ENCODE data around the gene DNAH14.

DNAH14 gene

GRCh38 chr1:225063722-225064121 is 134.2 kb downstream of the DNAH14 start:
- Histone ChIP-seq H3K27ac (ENCODE audit: low read depth, low read length) (no peak overlapping the region), H3K4me3 (ENCODE audit: low read depth, low read length) (no peak overlapping the region), H3K27me3 (ENCODE audit: control insufficient read depth, insufficient read depth, low read length) (no peaks in the 10 kb centered on the region), H3K36me3 (ENCODE audit: control insufficient read depth, insufficient read depth, low read length) (no peaks in the 10 kb centered on the region), H3K9me3 (ENCODE audit: control insufficient read depth, insufficient read depth, low read depth, low read length) (peaks cover 6% of the 10 kb centered on the region), H3K4me1 (ENCODE audit: control insufficient read depth, insufficient read depth, low read length) (no peaks in the 10 kb centered on the region), H3K9ac (ENCODE audit: low read length) (no peak overlapping the region)

- H3K36me3 ChIP-seq (ENCODE audit: control insufficient read depth, insufficient read depth, low read length): no peaks in the 10 kb centered on the region
- H3K9ac ChIP-seq (ENCODE audit: low read length): no peak overlapping the region
- no peak overlapping the region for H3K4me3 ChIP-seq (ENCODE audit: low read depth, low read length)
- H3K27me3 ChIP-seq (ENCODE audit: control insufficient read depth, insufficient read depth, low read length): no peaks in the 10 kb centered on the region
- H3K9me3 ChIP-seq (ENCODE audit: control insufficient read depth, insufficient read depth, low read depth, low read length): peaks cover 16% of the 10 kb centered on the region
- no peak overlapping the region for H3K27ac ChIP-seq (ENCODE audit: low read depth, low read length)
- no peaks in the 10 kb centered on the region for H3K4me1 ChIP-seq (ENCODE audit: control insufficient read depth, insufficient read depth, low read length)
Measured at GRCh38 chr1:225070972-225071371, 141.5 kb downstream of the DNAH14 start.

GRCh38 chr1:225097175-225097574 is 167.7 kb downstream of the DNAH14 start:
- H3K27me3 ChIP-seq (ENCODE audit: control insufficient read depth, insufficient read depth, low read length): no peaks in the 10 kb centered on the region
- no peak overlapping the region for H3K9ac ChIP-seq (ENCODE audit: low read length)
- H3K9me3 ChIP-seq (ENCODE audit: control insufficient read depth, insufficient read depth, low read depth, low read length): peaks cover 12% of the 10 kb centered on the region
- no peaks in the 10 kb centered on the region for H3K36me3 ChIP-seq (ENCODE audit: control insufficient read depth, insufficient read depth, low read length)
- H3K4me3 ChIP-seq (ENCODE audit: low read depth, low read length): no peak overlapping the region
- H3K27ac ChIP-seq (ENCODE audit: low read depth, low read length): no peak overlapping the region
- no peaks in the 10 kb centered on the region for H3K4me1 ChIP-seq (ENCODE audit: control insufficient read depth, insufficient read depth, low read length)

GRCh38 chr1:225111000-225111399 is 181.5 kb downstream of the DNAH14 start:
- Histone ChIP-seq H3K9ac (ENCODE audit: low read length) (no peak overlapping the region), H3K36me3 (ENCODE audit: control insufficient read depth, insufficient read depth, low read length) (no peaks in the 10 kb centered on the region), H3K4me3 (ENCODE audit: low read depth, low read length) (no peak overlapping the region), H3K4me1 (ENCODE audit: control insufficient read depth, insufficient read depth, low read length) (no peaks in the 10 kb centered on the region), H3K9me3 (ENCODE audit: control insufficient read depth, insufficient read depth, low read depth, low read length) (no peaks in the 10 kb centered on the region), H3K27ac (ENCODE audit: low read depth, low read length) (no peak overlapping the region), H3K27me3 (ENCODE audit: control insufficient read depth, insufficient read depth, low read length) (no peaks in the 10 kb centered on the region)

GRCh38 chr1:225113265-225113664 is 183.8 kb downstream of the DNAH14 start:
- no peaks in the 10 kb centered on the region for H3K4me1 ChIP-seq (ENCODE audit: control insufficient read depth, insufficient read depth, low read length)
- H3K4me3 ChIP-seq (ENCODE audit: low read depth, low read length): no peak overlapping the region
- H3K9me3 ChIP-seq (ENCODE audit: control insufficient read depth, insufficient read depth, low read depth, low read length): no peaks in the 10 kb centered on the region
- no peaks in the 10 kb centered on the region for H3K36me3 ChIP-seq (ENCODE audit: control insufficient read depth, insufficient read depth, low read length)
- H3K27ac ChIP-seq (ENCODE audit: low read depth, low read length): no peak overlapping the region
- H3K9ac ChIP-seq (ENCODE audit: low read length): no peak overlapping the region
- no peaks in the 10 kb centered on the region for H3K27me3 ChIP-seq (ENCODE audit: control insufficient read depth, insufficient read depth, low read length)

- no peak overlapping the region for H3K9ac ChIP-seq (ENCODE audit: low read length)
- H3K4me1 ChIP-seq (ENCODE audit: control insufficient read depth, insufficient read depth, low read length): no peaks in the 10 kb centered on the region
- H3K27ac ChIP-seq (ENCODE audit: low read depth, low read length): no peak overlapping the region
- no peak overlapping the region for H3K4me3 ChIP-seq (ENCODE audit: low read depth, low read length)
- no peaks in the 10 kb centered on the region for H3K9me3 ChIP-seq (ENCODE audit: control insufficient read depth, insufficient read depth, low read depth, low read length)
- no peaks in the 10 kb centered on the region for H3K27me3 ChIP-seq (ENCODE audit: control insufficient read depth, insufficient read depth, low read length)
- H3K36me3 ChIP-seq (ENCODE audit: control insufficient read depth, insufficient read depth, low read length): no peaks in the 10 kb centered on the region
Measured at GRCh38 chr1:225114354-225114990, 185.0 kb downstream of the DNAH14 start.

GRCh38 chr1:225119307-225119706 is 189.8 kb downstream of the DNAH14 start:
- Histone ChIP-seq H3K27ac (ENCODE audit: low read depth, low read length) (no peak overlapping the region), H3K4me1 (ENCODE audit: control insufficient read depth, insufficient read depth, low read length) (no peaks in the 10 kb centered on the region), H3K9me3 (ENCODE audit: control insufficient read depth, insufficient read depth, low read depth, low read length) (no peaks in the 10 kb centered on the region), H3K4me3 (ENCODE audit: low read depth, low read length) (no peak overlapping the region), H3K36me3 (ENCODE audit: control insufficient read depth, insufficient read depth, low read length) (no peaks in the 10 kb centered on the region), H3K27me3 (ENCODE audit: control insufficient read depth, insufficient read depth, low read length) (no peaks in the 10 kb centered on the region), H3K9ac (ENCODE audit: low read length) (no peak overlapping the region)

GRCh38 chr1:225121095-225121494 is 191.6 kb downstream of the DNAH14 start:
- no peaks in the 10 kb centered on the region for H3K9me3 ChIP-seq (ENCODE audit: control insufficient read depth, insufficient read depth, low read depth, low read length)
- no peaks in the 10 kb centered on the region for H3K36me3 ChIP-seq (ENCODE audit: control insufficient read depth, insufficient read depth, low read length)
- no peak overlapping the region for H3K4me3 ChIP-seq (ENCODE audit: low read depth, low read length)
- no peak overlapping the region for H3K27ac ChIP-seq (ENCODE audit: low read depth, low read length)
- H3K9ac ChIP-seq (ENCODE audit: low read length): no peak overlapping the region
- H3K27me3 ChIP-seq (ENCODE audit: control insufficient read depth, insufficient read depth, low read length): no peaks in the 10 kb centered on the region
- H3K4me1 ChIP-seq (ENCODE audit: control insufficient read depth, insufficient read depth, low read length): no peaks in the 10 kb centered on the region

GRCh38 chr1:225131869-225132268 is 202.4 kb downstream of the DNAH14 start:
- Histone ChIP-seq H3K27ac (ENCODE audit: low read depth, low read length) (no peak overlapping the region), H3K27me3 (ENCODE audit: control insufficient read depth, insufficient read depth, low read length) (no peaks in the 10 kb centered on the region), H3K4me3 (ENCODE audit: low read depth, low read length) (no peak overlapping the region), H3K4me1 (ENCODE audit: control insufficient read depth, insufficient read depth, low read length) (no peaks in the 10 kb centered on the region), H3K36me3 (ENCODE audit: control insufficient read depth, insufficient read depth, low read length) (no peaks in the 10 kb centered on the region), H3K9ac (ENCODE audit: low read length) (no peak overlapping the region), H3K9me3 (ENCODE audit: control insufficient read depth, insufficient read depth, low read depth, low read length) (0 out of 2 replicates have a peak, but pooled peaks cover 7% of the 10 kb centered on the region)

- H3K9me3 ChIP-seq (ENCODE audit: control insufficient read depth, insufficient read depth, low read depth, low read length): 0 out of 2 replicates have a peak, but pooled peaks cover 7% of the 10 kb centered on the region
- H3K27me3 ChIP-seq (ENCODE audit: control insufficient read depth, insufficient read depth, low read length): no peaks in the 10 kb centered on the region
- H3K4me1 ChIP-seq (ENCODE audit: control insufficient read depth, insufficient read depth, low read length): no peaks in the 10 kb centered on the region
- no peaks in the 10 kb centered on the region for H3K36me3 ChIP-seq (ENCODE audit: control insufficient read depth, insufficient read depth, low read length)
- no peak overlapping the region for H3K9ac ChIP-seq (ENCODE audit: low read length)
- H3K4me3 ChIP-seq (ENCODE audit: low read depth, low read length): no peak overlapping the region
- H3K27ac ChIP-seq (ENCODE audit: low read depth, low read length): no peak overlapping the region
Measured at GRCh38 chr1:225137976-225138375, 208.5 kb downstream of the DNAH14 start.

GRCh38 chr1:225143001-225143400 is 213.5 kb downstream of the DNAH14 start:
- Histone ChIP-seq H3K4me1 (ENCODE audit: control insufficient read depth, insufficient read depth, low read length) (no peaks in the 10 kb centered on the region), H3K27me3 (ENCODE audit: control insufficient read depth, insufficient read depth, low read length) (no peaks in the 10 kb centered on the region), H3K27ac (ENCODE audit: low read depth, low read length) (no peak overlapping the region), H3K36me3 (ENCODE audit: control insufficient read depth, insufficient read depth, low read length) (no peaks in the 10 kb centered on the region), H3K9me3 (ENCODE audit: control insufficient read depth, insufficient read depth, low read depth, low read length) (no peaks in the 10 kb centered on the region), H3K9ac (ENCODE audit: low read length) (no peak overlapping the region), H3K4me3 (ENCODE audit: low read depth, low read length) (no peak overlapping the region)

All from HUES6 (cell line).